Ascending aorta (tissue), 2 donors: ENCODE data around the gene TM4SF4. TPM values are rescaled to one million over a fixed set of nuclear protein-coding genes. Genes with fewer than 3 reads are reported as not detected.

ENCODE experiments used
- DNase-seq, 2 donors: peaks; one replicate each; pipeline ENCODE4 v3.0.0-alpha.2; 2019; ENCODE audit warnings: low spot score in 2 of 2
- H3K27ac ChIP-seq, 2 donors: fragments of 200-600 bp; sonication (generic); one replicate each; pipeline ENCODE4 v1.5.1; 2016 to 2017; ENCODE audit warnings: mild to moderate bottlenecking in 1 of 2
- H3K27me3 ChIP-seq: fragments of 200-600 bp; sonication (generic); one replicate; pipeline ENCODE4 v1.5.1; 2017
- H3K36me3 ChIP-seq, 2 donors: fragments of 200-600 bp; sonication (generic); one replicate each; pipeline ENCODE4 v1.5.1; 2016
- H3K4me1 ChIP-seq, 2 donors: fragments of 200-600 bp; sonication (generic); one replicate each; pipeline ENCODE4 v1.5.1; 2016 to 2017; ENCODE audit warnings: mild to moderate bottlenecking in 1 of 2
- H3K4me3 ChIP-seq, 2 donors: fragments of 200-600 bp; sonication (generic); one replicate each; pipeline ENCODE4 v1.5.1; 2016 to 2017; ENCODE audit warnings: mild to moderate bottlenecking in 1 of 2
- H3K9me3 ChIP-seq, 2 donors: fragments of 200-600 bp; sonication (generic); one replicate each; pipeline ENCODE4 v1.5.1; 2016
- CTCF ChIP-seq, 3 experiments: fragments of 200-600 bp in 2 of 3; fragments of 450-650 bp in 1 of 3; sonication (generic) in 2 of 3; IDR thresholded peaks; one replicate each; pipeline ENCODE4 v1.5.1; 2016 to 2019; ENCODE audit warnings: antibody characterized with exemption in 3 of 3, mild to moderate bottlenecking in 1 of 3, moderate library complexity in 1 of 3
- intact Hi-C: fragments of 100-400 bp; cut with DNase I; formaldehyde crosslinking; loops from one replicate; pipeline ENCODE4 v1.15.1; 2023
- total RNA-seq: library from RNA; depleted of rRNA; stranded (reverse); fragments of >200 nt; gene quantifications from one replicate; pipeline ENCODE4 v1.1.0, GENCODE V29; 2016

TM4SF4 gene
- total RNA-seq, 1 donor from 2014 or later: not detected

- Histone ChIP-seq H3K27ac (no peak overlapping the region), H3K4me3 (no peak overlapping the region), H3K27me3 (no peaks in the 10 kb centered on the region), H3K4me1 (peaks cover 6 to 33% of the 10 kb centered on the region in 2 donors), H3K36me3 (no peaks in the 10 kb centered on the region), H3K9me3 (no peaks in the 10 kb centered on the region)
- DNase-seq: no peak
- intact Hi-C loops: loop anchor here (10.0 kb wide), 1 partner anchor 521 kb away; no protein-coding TSS in a partner anchor
- TF ChIP-seq CTCF (IDR thresholded peaks at IDR 0.05): no peak
Measured at GRCh38 chr3:149476225-149476624, 1.7 kb downstream of the TM4SF4 start.

- peaks cover 0 to 11% of the 10 kb centered on the region in 2 donors for H3K4me1 ChIP-seq
- no peak for TF ChIP-seq CTCF (IDR thresholded peaks at IDR 0.05)
- intact Hi-C loops: loop anchor here (1.0 to 10.0 kb wide), 3 partner anchors 86 to 525 kb away; no protein-coding TSS in a partner anchor
- peak overlapping the region; percentile 52 to 54 for H3K27ac ChIP-seq
- H3K36me3 ChIP-seq: no peaks in the 10 kb centered on the region
- H3K9me3 ChIP-seq: no peaks in the 10 kb centered on the region
- H3K4me3 ChIP-seq: no peak overlapping the region
- H3K27me3 ChIP-seq: no peaks in the 10 kb centered on the region
- no peak for DNase-seq
Measured at GRCh38 chr3:149479621-149480325, 5.3 kb downstream of the TM4SF4 start.

GRCh38 chr3:149480326-149481017 is 6.0 kb downstream of the TM4SF4 start:
- peak overlapping the region; percentile 52 to 54 for H3K27ac ChIP-seq
- H3K4me1 ChIP-seq: peaks cover 0 to 11% of the 10 kb centered on the region in 2 donors
- peak; percentile 67 to 80 (median 79) for TF ChIP-seq CTCF (IDR thresholded peaks at IDR 0.05)
- DNase-seq: peak; percentile 17 to 87
- no peaks in the 10 kb centered on the region for H3K27me3 ChIP-seq
- H3K36me3 ChIP-seq: no peaks in the 10 kb centered on the region
- no peaks in the 10 kb centered on the region for H3K9me3 ChIP-seq
- intact Hi-C loops: loop anchor here (1.0 to 2.0 kb wide), 2 partner anchors 87 to 128 kb away; no protein-coding TSS in a partner anchor
- H3K4me3 ChIP-seq: no peak overlapping the region

GRCh38 chr3:149481056-149481455 is 6.6 kb downstream of the TM4SF4 start:
- Histone ChIP-seq H3K4me1 (peaks cover 0 to 11% of the 10 kb centered on the region in 2 donors), H3K27ac (no peak overlapping the region), H3K9me3 (no peaks in the 10 kb centered on the region), H3K4me3 (no peak overlapping the region), H3K36me3 (no peaks in the 10 kb centered on the region), H3K27me3 (no peaks in the 10 kb centered on the region)
- intact Hi-C loops: loop anchor here (2.0 kb wide), 1 partner anchor 128 kb away; no protein-coding TSS in a partner anchor
- no peak for DNase-seq
- no peak for TF ChIP-seq CTCF (IDR thresholded peaks at IDR 0.05)

- H3K36me3 ChIP-seq: no peaks in the 10 kb centered on the region
- intact Hi-C loops: loop anchor here (2.0 kb wide), 1 partner anchor 129 kb away; no protein-coding TSS in a partner anchor
- H3K9me3 ChIP-seq: no peaks in the 10 kb centered on the region
- no peak overlapping the region for H3K4me3 ChIP-seq
- no peak for TF ChIP-seq CTCF (IDR thresholded peaks at IDR 0.05)
- H3K4me1 ChIP-seq: peaks cover 0 to 11% of the 10 kb centered on the region in 2 donors
- no peak overlapping the region for H3K27ac ChIP-seq
- DNase-seq: no peak
- no peaks in the 10 kb centered on the region for H3K27me3 ChIP-seq
Measured at GRCh38 chr3:149481491-149481890, 7.0 kb downstream of the TM4SF4 start.
